ENCODE results near the gene ALG1L2. TPM values are rescaled to one million over a fixed set of nuclear protein-coding genes. Genes with fewer than 3 reads are reported as not detected.
A peak's percentile ranks its signal among the peaks of the same experiment; 100 is the strongest.

The ALG1L2 gene
- total and polyA plus RNA-seq, 2 of the 4 experiments (the other 2 are of a cell fraction) = not detected

DNA sequence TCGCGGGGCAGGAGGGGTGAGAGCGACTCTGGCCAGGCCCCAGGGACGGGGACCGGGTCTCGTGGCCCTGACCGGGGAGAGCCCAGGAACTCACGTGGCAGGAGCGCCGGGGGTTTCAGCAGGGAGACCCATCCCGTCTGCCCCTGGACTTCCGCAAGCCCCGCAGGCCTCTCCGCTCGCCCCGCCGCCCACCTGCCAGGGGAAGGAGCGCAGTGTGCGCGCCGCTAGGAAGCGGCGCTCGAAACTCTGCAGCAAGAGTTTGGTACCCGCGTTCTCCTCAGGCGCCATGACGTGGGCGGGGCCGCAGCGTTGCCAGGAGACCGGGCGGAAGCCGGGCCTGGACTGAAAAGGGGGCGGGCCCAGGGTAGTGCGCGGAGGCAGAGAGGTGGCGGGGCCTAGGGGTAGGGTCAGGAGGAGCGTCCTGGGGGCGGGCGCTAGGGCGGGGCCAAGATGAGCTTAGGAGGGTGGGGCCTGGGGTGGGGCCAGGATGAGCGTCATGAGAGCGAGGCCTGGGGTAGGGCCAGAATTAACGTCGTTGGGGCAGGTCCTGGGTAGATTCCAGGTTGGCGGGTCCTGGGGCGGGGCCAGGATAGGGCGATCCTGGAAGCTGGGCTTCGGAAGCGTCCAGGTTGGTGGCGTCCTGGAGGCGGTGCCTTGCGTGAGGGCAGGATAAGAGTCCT, 29.7 kb downstream of the ALG1L2 start:
- peaks cover 5% of the 10 kb centered on the region for H3K4me1 ChIP-seq (ENCODE audit: control insufficient read depth, insufficient read depth, low read length)
- peak overlapping the region; percentile 91 for H3K4ac ChIP-seq (ENCODE audit: low read depth, low read length)
- peak overlapping the region; percentile 73; the same call in 1 of the 2 replicates for H2BK120ac ChIP-seq (ENCODE audit: low read depth, low read length)
- H3K4me2 ChIP-seq (ENCODE audit: low read depth, low read length) = peak overlapping the region; percentile 87
- H2BK5ac ChIP-seq (ENCODE audit: low read depth, low read length, poor library complexity, severe bottlenecking) = peak overlapping the region; percentile 88
- peak; percentile 100 for ATAC-seq (ENCODE audit: low read depth)
- peak overlapping the region; percentile 97 for H3K27ac ChIP-seq (ENCODE audit: insufficient read depth, low read length)
- no peak overlapping the region for H4K5ac ChIP-seq (ENCODE audit: low read depth, low read length)
- intact Hi-C loops (cut with micrococcal nuclease) (no loop called here), dilution Hi-C loops (cut with HindIII; ENCODE audit: low sequenced_read_pairs, unreplicated experiment) (no loop called here), in situ Hi-C loops (cut with MboI; ENCODE audit: low sequenced_read_pairs) (no loop called here)
- 0 out of 2 replicates have a peak overlapping the region, but pooled peaks have one; percentile 44 for H3K14ac ChIP-seq (replicated peaks; ENCODE audit: low read depth, low read length)
- WGBS, 2 experiments (ENCODE audit: extremely low coverage in 2 of 2, insufficient read length in 1 of 2) = 0% methylated on average over 20 of the region's 54 CpGs; no CpG with 5 or more reads in 1 of the 2 experiments
- no peak overlapping the region for H2AK9ac ChIP-seq (replicated peaks; ENCODE audit: low read depth, low read length, poor library complexity)
- no peak overlapping the region for H3K56ac ChIP-seq (ENCODE audit: extremely low read depth, insufficient read depth, low read length)
- peak overlapping the region; percentile 90 for H3K9ac ChIP-seq (ENCODE audit: low read depth, low read length)
- ChIA-PET POLR2A (ENCODE audit: unreplicated experiment) (interaction anchor here (0.7 kb wide), 1 partner anchor 1903 kb away, joined by 3 read pairs; no protein-coding TSS in a partner anchor), CTCF (no interaction called here)
- peak; percentile 89; the same call in 1 of the 2 replicates for TF ChIP-seq MAZ (IDR thresholded peaks at IDR 0.05; ENCODE audit: borderline replicate concordance, low read depth, low read length)
- no peak for TF ChIP-seq MAFK (IDR thresholded peaks at IDR 0.05; ENCODE audit: low read depth, low read length)
- peak; percentile 90 for TF ChIP-seq MXI1 (IDR thresholded peaks at IDR 0.05; ENCODE audit: borderline replicate concordance, low read depth, low read length)
- no peak for TF ChIP-seq CHD1 (IDR thresholded peaks at IDR 0.05; ENCODE audit: low read depth, low read length)
- H4K20me1 ChIP-seq (ENCODE audit: insufficient read depth, low read length) = no peaks in the 10 kb centered on the region
- no peaks in the 10 kb centered on the region for H3K27me3 ChIP-seq (ENCODE audit: control insufficient read depth, insufficient read depth, low read length)
- H2BK20ac ChIP-seq (ENCODE audit: low read depth, low read length) = no peak overlapping the region
- peaks cover 8 to 16% of the 10 kb centered on the region in 2 experiments; a peak in 1 of 4 replicates for H3K79me1 ChIP-seq (ENCODE audit: low read depth in 1 of 2, low read length in 2 of 2)
- BruUV-seq (replicated peaks) = no TSS peak
- H3K18ac ChIP-seq (ENCODE audit: low read depth, low read length) = peak overlapping the region; percentile 34; the same call in 1 of the 2 replicates
- H4K91ac ChIP-seq (ENCODE audit: insufficient read depth, low read depth, low read length) = peak overlapping the region; percentile 97
- peak; percentile 97 for DNase-seq
- H4K8ac ChIP-seq (ENCODE audit: low read depth in 2 of 2, low read length in 2 of 2) = peak overlapping the region; percentile 95; a peak in 3 of 4 replicates
- H3K9me1 ChIP-seq (ENCODE audit: insufficient read depth, low read length) = no peaks in the 10 kb centered on the region
- no peaks in the 10 kb centered on the region for H3K9me3 ChIP-seq (ENCODE audit: control insufficient read depth, insufficient read depth, low read length)
- no peak overlapping the region for H2BK15ac ChIP-seq (ENCODE audit: low read depth, low read length)
- peak overlapping the region; percentile 79 for H2AFZ ChIP-seq (replicated peaks; ENCODE audit: low read length, poor library complexity)
- no peak overlapping the region for H2AK5ac ChIP-seq (ENCODE audit: low read depth, low read length)
- H3K36me3 ChIP-seq (ENCODE audit: control insufficient read depth, insufficient read depth, low read length) = no peaks in the 10 kb centered on the region
- peak overlapping the region; percentile 66 for H3K4me3 ChIP-seq (ENCODE audit: insufficient read depth, low read depth, low read length)
- H3K23ac ChIP-seq (ENCODE audit: low read depth, low read length) = no peak overlapping the region
